MCF 10A (cell line): Measurements from ENCODE around the gene ETS2. TPM values are rescaled to one million over a fixed set of nuclear protein-coding genes. Genes with fewer than 3 reads are reported as not detected.

Source experiments
- BruUV-seq: library from RNA; stranded (reverse); fragments of 400-500 nt; replicated peaks from 2 replicates; lab custom pipeline; 2021; lab: Mats Ljungman, UMichigan
- CTCF ChIA-PET: fragments of 300-600 bp; sonication (Branson Sonifier 250); formaldehyde crosslinking; extraction: SDS; loops from one replicate; lab custom pipeline; 2021; ENCODE audit warnings: antibody characterized with exemption, inconsistent platforms; lab: Yijun Ruan, JAX
- POLR2A ChIA-PET: fragments of 300-600, 350-650 bp; sonication (Branson Sonifier 250); formaldehyde crosslinking; extraction: SDS; loops from one replicate; lab custom pipeline; 2020; ENCODE audit warnings: antibody characterized with exemption, inconsistent platforms; lab: Yijun Ruan, JAX
- DNase-seq: peaks from one replicate; pipeline ENCODE4 v3.0.0-alpha.2; 2018; ENCODE audit not compliant: unreplicated experiment
- H3K27ac Mint-ChIP-seq: one replicate; pipeline ENCODE4 v1.8.0; 2022; ENCODE audit warnings: mild to moderate bottlenecking, low read depth, mixed read lengths; ENCODE audit not compliant: unreplicated experiment
- H3K27me3 Mint-ChIP-seq: one replicate; pipeline ENCODE4 v1.8.0; 2022; ENCODE audit warnings: mixed read lengths; ENCODE audit not compliant: insufficient read depth, unreplicated experiment
- H3K36me3 Mint-ChIP-seq: one replicate; pipeline ENCODE4 v1.8.0; 2022; ENCODE audit warnings: mild to moderate bottlenecking, moderate library complexity, mixed read lengths; ENCODE audit not compliant: insufficient read depth, unreplicated experiment
- H3K4me1 Mint-ChIP-seq: one replicate; pipeline ENCODE4 v1.8.0; 2022; ENCODE audit warnings: mixed read lengths; ENCODE audit not compliant: insufficient read depth, unreplicated experiment
- H3K4me3 Mint-ChIP-seq: one replicate; pipeline ENCODE4 v1.8.0; 2022; ENCODE audit warnings: mild to moderate bottlenecking, moderate library complexity, mixed read lengths; ENCODE audit not compliant: unreplicated experiment
- H3K9me3 Mint-ChIP-seq: one replicate; pipeline ENCODE4 v1.8.0; 2022; ENCODE audit warnings: mixed read lengths; ENCODE audit not compliant: unreplicated experiment
- CTCF ChIP-seq: fragments of 200-600 bp; IDR thresholded peaks from one replicate; pipeline ENCODE4 v1.8.0; 2022; ENCODE audit warnings: antibody characterized with exemption, mild to moderate bottlenecking; ENCODE audit not compliant: unreplicated experiment
- intact Hi-C: fragments of 100-400 bp; cut with micrococcal nuclease; formaldehyde crosslinking; loops from 2 replicates; pipeline ENCODE4 v1.14.1; 2022
- total RNA-seq: library from RNA; stranded (reverse); gene quantifications from 2 replicates; pipeline ENCODE4 v1.2.3, GENCODE V29; 2022

ETS2 gene
- total RNA-seq, 1 experiment from 2014 or later = 109 TPM

- ChIA-PET POLR2A (interaction anchor here (1.2 to 1.7 kb wide), 2 partner anchors 14 to 80 kb away, joined by 3 to 7 read pairs; no protein-coding TSS in a partner anchor), CTCF (interaction anchor here (1.0 kb wide), 1 partner anchor 18 kb away, joined by 4 read pairs; no protein-coding TSS in a partner anchor)
- intact Hi-C loops = no loop called here
- DNase-seq = no peak
- H3K27me3 Mint-ChIP-seq = no peaks in the 10 kb centered on the region
- peaks cover 16% of the 10 kb centered on the region for H3K4me1 Mint-ChIP-seq
- no peak overlapping the region for H3K27ac Mint-ChIP-seq
- H3K9me3 Mint-ChIP-seq = no peaks in the 10 kb centered on the region
- no peaks in the 10 kb centered on the region for H3K36me3 Mint-ChIP-seq
- no peak overlapping the region for H3K4me3 Mint-ChIP-seq
- TF ChIP-seq CTCF = no peak
- BruUV-seq = no TSS peak
Observed at GRCh38 chr21:38759413-38759812, 46.3 kb upstream of the ETS2 start.

- Mint-ChIP-seq H3K9me3 (no peaks in the 10 kb centered on the region), H3K36me3 (no peaks in the 10 kb centered on the region), H3K27me3 (no peaks in the 10 kb centered on the region), H3K4me3 (no peak overlapping the region), H3K27ac (no peak overlapping the region), H3K4me1 (peaks cover 16% of the 10 kb centered on the region)
- TF ChIP-seq CTCF = no peak
- ChIA-PET POLR2A (interaction anchor here (1.2 to 1.7 kb wide), 3 partner anchors 10 to 80 kb away, joined by 3 to 7 read pairs (median 3); no protein-coding TSS in a partner anchor), CTCF (interaction anchor here (0.6 to 1.4 kb wide), 3 partner anchors 9 to 463 kb away, joined by 3 to 5 read pairs (median 4); no protein-coding TSS in a partner anchor)
- BruUV-seq = no TSS peak
- intact Hi-C loops = no loop called here
- DNase-seq = no peak
Observed at GRCh38 chr21:38760017-38760761, 45.5 kb upstream of the ETS2 start.

- Mint-ChIP-seq H3K36me3 (no peaks in the 10 kb centered on the region), H3K4me1 (peaks cover 10% of the 10 kb centered on the region), H3K4me3 (no peak overlapping the region), H3K27me3 (no peaks in the 10 kb centered on the region), H3K9me3 (peaks cover under 1% of the 10 kb centered on the region), H3K27ac (no peak overlapping the region)
- intact Hi-C loops = no loop called here
- no peak for DNase-seq
- ChIA-PET POLR2A (interaction anchor here (1.2 to 1.7 kb wide), 2 partner anchors 9 to 12 kb away, joined by 3 to 7 read pairs; no protein-coding TSS in a partner anchor), CTCF (interaction anchor here (0.6 to 1.4 kb wide), 2 partner anchors 9 to 462 kb away, joined by 3 to 5 read pairs; no protein-coding TSS in a partner anchor)
- BruUV-seq = no TSS peak
- TF ChIP-seq CTCF = no peak
Observed at GRCh38 chr21:38760762-38761155, 45.0 kb upstream of the ETS2 start.

GRCh38 chr21:38761531-38761930, 44.2 kb upstream of the ETS2 start:
- no peaks in the 10 kb centered on the region for H3K36me3 Mint-ChIP-seq
- no peak for DNase-seq
- H3K4me1 Mint-ChIP-seq = peaks cover 6% of the 10 kb centered on the region
- CTCF ChIA-PET = interaction anchor here (0.7 to 0.8 kb wide), 2 partner anchors 11 to 55 kb away, joined by 3 to 4 read pairs; no protein-coding TSS in a partner anchor
- intact Hi-C loops = no loop called here
- POLR2A ChIA-PET = interaction anchor here (0.5 to 1.4 kb wide), 4 partner anchors 11 to 56 kb away, joined by 3 to 4 read pairs (median 4); no protein-coding TSS in a partner anchor
- no peak for TF ChIP-seq CTCF
- no TSS peak for BruUV-seq
- peak overlapping the region; percentile 57 for H3K27ac Mint-ChIP-seq
- peaks cover 5% of the 10 kb centered on the region for H3K9me3 Mint-ChIP-seq
- H3K27me3 Mint-ChIP-seq = no peaks in the 10 kb centered on the region
- no peak overlapping the region for H3K4me3 Mint-ChIP-seq
